Endometrial microvascular endothelial cells (primary cell): ENCODE measurements around the gene MED28. TPM values are rescaled to one million over a fixed set of nuclear protein-coding genes. Genes with fewer than 3 reads are reported as not detected.
"Not testable (repeated sequence)": the region's sequence is repeated elsewhere in the genome, so short reads cannot be mapped to it uniquely, and the experiment has no call there.

Experiments
- in situ Hi-C: cut with HindIII; loops from 2 replicates; pipeline ENCODE4 v1.10.0; 2017; ENCODE audit warnings: low sequenced_read_pairs, low pct_unique_long_range_greater_than_20kb; ENCODE audit errors: inconsistent ontology term
- total RNA-seq: library from RNA; depleted of rRNA; stranded (reverse); fragments of >200 nt; gene quantifications from one replicate; pipeline ENCODE4 v1.2.3, GENCODE V29; 2015; ENCODE audit errors: inconsistent ontology term

The MED28 gene
- 7.7 TPM for total RNA-seq

- in situ Hi-C loops: no loop called here
Measured at GRCh38 chr4:17614416-17615299, at the start of gene MED28. MED28 (plus strand) TSS chr4:17614641; CDS start chr4:17614655, 14 bp downstream.

GRCh38 chr4:17565846-17566245 lies 48.6 kb upstream of the MED28 start:
- in situ Hi-C loops: no loop called here

- in situ Hi-C loops: no loop called here
Measured at GRCh38 chr4:17567271-17567670, 47.2 kb upstream of the MED28 start.

- in situ Hi-C loops: no loop called here
Measured at GRCh38 chr4:17574206-17574605, 40.2 kb upstream of the MED28 start.

GRCh38 chr4:17575177-17575576 lies 39.3 kb upstream of the MED28 start:
- in situ Hi-C loops: not testable (repeated sequence)

- in situ Hi-C loops: no loop called here
Measured at GRCh38 chr4:17576932-17577664, 37.3 kb upstream of the MED28 start, which contains the start of gene LAP3. LAP3 (plus strand) TSS chr4:17577198; CDS start chr4:17577466, 268 bp downstream.

GRCh38 chr4:17577665-17578481 lies 36.6 kb upstream of the MED28 start:
- in situ Hi-C loops: no loop called here

GRCh38 chr4:17578482-17578891 lies 36.0 kb upstream of the MED28 start:
- in situ Hi-C loops: no loop called here

- in situ Hi-C loops: no loop called here
Measured at GRCh38 chr4:17580969-17581368, 33.5 kb upstream of the MED28 start.

GRCh38 chr4:17583276-17583675 lies 31.2 kb upstream of the MED28 start:
- in situ Hi-C loops: no loop called here

- in situ Hi-C loops: no loop called here
Measured at GRCh38 chr4:17583941-17584340, 30.5 kb upstream of the MED28 start.

- in situ Hi-C loops: no loop called here
Measured at GRCh38 chr4:17584521-17585213, 29.8 kb upstream of the MED28 start.

GRCh38 chr4:17587094-17587822 lies 27.2 kb upstream of the MED28 start:
- in situ Hi-C loops: no loop called here

GRCh38 chr4:17589355-17589754 lies 25.1 kb upstream of the MED28 start:
- in situ Hi-C loops: no loop called here

- in situ Hi-C loops: no loop called here
Measured at GRCh38 chr4:17595471-17596005, 18.9 kb upstream of the MED28 start.

GRCh38 chr4:17597517-17597916 lies 16.9 kb upstream of the MED28 start:
- in situ Hi-C loops: no loop called here

- in situ Hi-C loops: no loop called here
Measured at GRCh38 chr4:17599826-17600225, 14.6 kb upstream of the MED28 start.

- in situ Hi-C loops: no loop called here
Measured at GRCh38 chr4:17605236-17605635, 9.2 kb upstream of the MED28 start.
